ENCODE data around the gene CAD.

GRCh38 chr2:27237341-27237945, 20.3 kb downstream of the CAD start:
- no peak for TF ChIP-seq CTCF (IDR thresholded peaks at IDR 0.05)
- TF ChIP-seq POLR2A (IDR thresholded peaks at IDR 0.05), result no peak

Data from lower leg skin (tissue), 3 donors.